Measurements from ENCODE around the gene FRY. TPM values are rescaled to one million over a fixed set of nuclear protein-coding genes. Genes with fewer than 3 reads are reported as not detected.

The FRY gene
- total and polyA plus RNA-seq, 9 of the 15 experiments (the other 6 are each of a cell fraction or from before 2014, with no cell fraction given) = 0.03 to 0.31 (median 0.11) TPM; not detected in 3

DNA sequence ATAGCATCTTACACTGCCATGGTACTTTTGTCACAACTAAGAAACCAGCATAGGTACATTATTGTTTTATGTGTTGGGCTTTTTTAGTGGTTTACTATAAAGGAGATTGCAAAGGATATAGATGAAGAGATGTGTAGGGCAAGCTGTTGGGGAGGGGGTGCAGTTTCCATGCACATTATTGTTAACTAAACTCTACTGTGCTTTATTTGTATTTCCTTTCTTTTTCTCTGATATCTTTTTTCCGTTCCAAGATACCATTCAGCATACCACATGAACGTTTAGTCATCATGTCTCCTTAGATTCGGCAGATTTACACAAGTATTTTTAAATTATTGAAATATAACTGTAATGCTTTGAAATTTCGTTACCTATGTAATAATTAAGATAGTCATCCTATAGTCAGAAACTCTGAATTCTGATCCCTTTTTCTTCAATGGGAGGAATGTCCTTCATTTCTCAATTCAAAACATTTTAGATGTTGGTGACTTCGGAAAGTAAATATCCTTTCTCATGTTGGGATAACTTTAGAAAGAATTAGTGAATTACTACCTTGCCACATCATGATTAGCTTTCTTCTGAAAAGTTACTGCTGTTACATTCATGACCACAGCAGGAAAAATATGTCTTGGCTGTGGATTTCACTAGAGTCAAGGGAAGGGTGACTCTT, 82.8 kb downstream of the FRY start:
- no peak overlapping the region for H2AFZ ChIP-seq (ENCODE audit: low read depth, low read length)
- H3K36me3 ChIP-seq (ENCODE audit: control insufficient read depth, insufficient read depth, low read length) = no peaks in the 10 kb centered on the region
- WGBS (ENCODE audit: insufficient coverage, low coverage, missing lambda C conversion rate) = 0% methylated on average over 5 of the region's 5 CpGs
- BruUV-seq (replicated peaks) = no TSS peak
- no peaks in the 10 kb centered on the region for H4K20me1 ChIP-seq (replicated peaks; ENCODE audit: control insufficient read depth, insufficient read depth, low read length)
- H3K27ac ChIP-seq (ENCODE audit: extremely low read depth, low read depth, low read length) = no peak overlapping the region
- H3K4me3 ChIP-seq = no peak overlapping the region
- in situ Hi-C loops (cut with MboI) = no loop called here
- DNase-seq (ENCODE audit: extremely low read depth in 1 of 4, low spot score in 3 of 4) (no peak), ATAC-seq (no peak), FAIRE-seq (no peak)
- 0 out of 2 replicates have a peak, but pooled peaks cover 2% of the 10 kb centered on the region for H3K9me3 ChIP-seq (replicated peaks; ENCODE audit: control insufficient read depth, insufficient read depth, low read depth, low read length)
- no peaks in the 10 kb centered on the region for H3K4me1 ChIP-seq (replicated peaks in 1 of 2; ENCODE audit: control insufficient read depth in 2 of 2, insufficient read depth in 2 of 2, low read length in 2 of 2)
- no peaks in the 10 kb centered on the region for H3K79me2 ChIP-seq (ENCODE audit: control insufficient read depth, insufficient read depth, low read length)
- POLR2A ChIA-PET = no interaction called here
- intact Hi-C loops (cut with micrococcal nuclease) = no loop called here
- H3K9me1 ChIP-seq (ENCODE audit: control insufficient read depth, insufficient read depth, low read length) = no peaks in the 10 kb centered on the region
- CTCF ChIA-PET (ENCODE audit: low intra/inter-chr PET ratio) = no interaction called here
- no peak overlapping the region for H3K9ac ChIP-seq (ENCODE audit: insufficient read depth in 1 of 2, low read depth in 2 of 2, low read length in 2 of 2)
- H3K27me3 ChIP-seq (ENCODE audit: control insufficient read depth in 2 of 2, insufficient read depth in 2 of 2, low read length in 2 of 2) = peaks cover 0 to 6% of the 10 kb centered on the region in 2 experiments; a peak in 2 of 5 replicates
- no peak overlapping the region for H3K4me2 ChIP-seq (ENCODE audit: insufficient read depth, low read length)
- TF ChIP-seq POLR3A (IDR thresholded peaks at IDR 0.05; ENCODE audit: borderline replicate concordance, extremely low read depth, insufficient read depth, insufficient read length) (no peak), MECOM (CRISPR knock-in tag; IDR thresholded peaks at IDR 0.05) (no peak), KDM1A (IDR thresholded peaks at IDR 0.05) (no peak), SRSF3 (IDR thresholded peaks at IDR 0.05; ENCODE audit: insufficient read depth, low read length) (no peak), ZKSCAN3 (CRISPR knock-in tag; IDR thresholded peaks at IDR 0.05) (no peak), CEBPB (tag; IDR thresholded peaks at IDR 0.05) (no peak), RNF219 (CRISPR knock-in tag; IDR thresholded peaks at IDR 0.05) (no peak), CREB3 (tag; conservative IDR thresholded peaks at IDR 0.05; ENCODE audit: low read depth) (no peak), MIER1 (IDR thresholded peaks at IDR 0.05; ENCODE audit: low read depth) (no peak), CXXC5 (CRISPR knock-in tag; IDR thresholded peaks at IDR 0.05) (no peak), BHLHE40 (IDR thresholded peaks at IDR 0.05; ENCODE audit: low read length) (no peak), ZBTB1 (CRISPR knock-in tag; IDR thresholded peaks at IDR 0.05; ENCODE audit: borderline replicate concordance, low read depth) (no peak)
- TF ChIP-seq, protein P1, sequence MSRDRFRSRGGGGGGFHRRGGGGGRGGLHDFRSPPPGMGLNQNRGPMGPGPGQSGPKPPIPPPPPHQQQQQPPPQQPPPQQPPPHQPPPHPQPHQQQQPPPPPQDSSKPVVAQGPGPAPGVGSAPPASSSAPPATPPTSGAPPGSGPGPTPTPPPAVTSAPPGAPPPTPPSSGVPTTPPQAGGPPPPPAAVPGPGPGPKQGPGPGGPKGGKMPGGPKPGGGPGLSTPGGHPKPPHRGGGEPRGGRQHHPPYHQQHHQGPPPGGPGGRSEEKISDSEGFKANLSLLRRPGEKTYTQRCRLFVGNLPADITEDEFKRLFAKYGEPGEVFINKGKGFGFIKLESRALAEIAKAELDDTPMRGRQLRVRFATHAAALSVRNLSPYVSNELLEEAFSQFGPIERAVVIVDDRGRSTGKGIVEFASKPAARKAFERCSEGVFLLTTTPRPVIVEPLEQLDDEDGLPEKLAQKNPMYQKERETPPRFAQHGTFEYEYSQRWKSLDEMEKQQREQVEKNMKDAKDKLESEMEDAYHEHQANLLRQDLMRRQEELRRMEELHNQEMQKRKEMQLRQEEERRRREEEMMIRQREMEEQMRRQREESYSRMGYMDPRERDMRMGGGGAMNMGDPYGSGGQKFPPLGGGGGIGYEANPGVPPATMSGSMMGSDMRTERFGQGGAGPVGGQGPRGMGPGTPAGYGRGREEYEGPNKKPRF (IDR thresholded peaks at IDR 0.05; ENCODE audit: low read depth, low read length) = no peak
- TF ChIP-seq, protein P2, sequence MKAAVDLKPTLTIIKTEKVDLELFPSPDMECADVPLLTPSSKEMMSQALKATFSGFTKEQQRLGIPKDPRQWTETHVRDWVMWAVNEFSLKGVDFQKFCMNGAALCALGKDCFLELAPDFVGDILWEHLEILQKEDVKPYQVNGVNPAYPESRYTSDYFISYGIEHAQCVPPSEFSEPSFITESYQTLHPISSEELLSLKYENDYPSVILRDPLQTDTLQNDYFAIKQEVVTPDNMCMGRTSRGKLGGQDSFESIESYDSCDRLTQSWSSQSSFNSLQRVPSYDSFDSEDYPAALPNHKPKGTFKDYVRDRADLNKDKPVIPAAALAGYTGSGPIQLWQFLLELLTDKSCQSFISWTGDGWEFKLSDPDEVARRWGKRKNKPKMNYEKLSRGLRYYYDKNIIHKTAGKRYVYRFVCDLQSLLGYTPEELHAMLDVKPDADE (conservative IDR thresholded peaks at IDR 0.05; ENCODE audit: control insufficient read depth, low read depth, low read length) = no peak
- TF ChIP-seq, protein P3, sequence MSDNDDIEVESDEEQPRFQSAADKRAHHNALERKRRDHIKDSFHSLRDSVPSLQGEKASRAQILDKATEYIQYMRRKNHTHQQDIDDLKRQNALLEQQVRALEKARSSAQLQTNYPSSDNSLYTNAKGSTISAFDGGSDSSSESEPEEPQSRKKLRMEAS (CRISPR knock-in tag; IDR thresholded peaks at IDR 0.05) = no peak

Measured in K562 (cell line).